HG03354 (cell line): ENCODE measurements around the gene ATRN.

Experiments
- ATAC-seq: cut with Tn5 transposase; IDR thresholded peaks from one replicate; pipeline ENCODE4 v1.9.1; 2021; ENCODE audit warnings: mild to moderate bottlenecking; ENCODE audit not compliant: unreplicated experiment, poor library complexity, severe bottlenecking

ATRN gene

DNA sequence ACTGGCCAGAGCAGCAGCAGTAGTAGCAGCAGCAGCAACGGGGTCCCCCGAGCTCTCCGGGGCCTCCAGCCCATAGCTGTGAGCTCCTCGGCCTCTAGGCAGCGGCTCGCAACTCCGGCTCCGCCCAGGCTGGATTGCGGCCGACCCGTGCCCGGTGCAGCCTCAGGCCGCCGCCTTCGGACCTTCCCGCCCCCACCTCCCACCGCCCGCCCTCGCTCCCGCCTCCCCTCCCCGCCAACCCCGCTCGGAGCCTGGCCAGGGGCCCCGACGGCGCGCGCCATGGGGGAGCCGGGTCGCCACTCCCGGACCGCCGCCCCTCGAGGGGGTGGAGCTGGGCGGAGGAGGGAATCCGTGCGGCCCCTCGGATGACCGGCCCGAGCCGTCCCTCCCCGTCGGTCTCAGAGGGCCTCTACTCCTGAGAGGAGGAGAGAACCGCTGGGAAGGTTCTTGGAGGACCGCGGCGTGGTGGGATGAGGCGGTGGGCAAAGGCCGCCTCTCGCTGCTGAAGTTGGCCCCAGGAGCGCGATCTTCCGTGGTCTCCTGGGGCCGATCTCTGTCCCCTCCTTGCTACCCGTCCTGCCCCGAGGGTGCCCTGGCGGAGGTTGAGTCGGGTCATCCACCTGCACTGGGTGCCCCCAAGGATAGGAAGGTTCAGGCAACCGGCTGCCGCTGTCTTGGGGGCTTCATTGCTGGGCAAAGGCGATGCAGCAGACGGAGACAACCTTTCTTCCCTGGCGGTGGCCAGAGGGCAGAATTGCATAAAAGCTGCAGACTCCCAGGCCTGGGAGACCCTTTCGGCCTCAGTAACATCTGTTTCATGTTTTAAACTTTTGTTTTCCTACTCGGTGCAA, 211.3 kb downstream of the ATRN start, which contains the start of gene ADAM33:
Gene ADAM33, minus strand, starts transcription at position 80 of the 851 bp plus-strand sequence. Its CDS starts 6 bp downstream, at position 74.
- no peak for ATAC-seq

DNA sequence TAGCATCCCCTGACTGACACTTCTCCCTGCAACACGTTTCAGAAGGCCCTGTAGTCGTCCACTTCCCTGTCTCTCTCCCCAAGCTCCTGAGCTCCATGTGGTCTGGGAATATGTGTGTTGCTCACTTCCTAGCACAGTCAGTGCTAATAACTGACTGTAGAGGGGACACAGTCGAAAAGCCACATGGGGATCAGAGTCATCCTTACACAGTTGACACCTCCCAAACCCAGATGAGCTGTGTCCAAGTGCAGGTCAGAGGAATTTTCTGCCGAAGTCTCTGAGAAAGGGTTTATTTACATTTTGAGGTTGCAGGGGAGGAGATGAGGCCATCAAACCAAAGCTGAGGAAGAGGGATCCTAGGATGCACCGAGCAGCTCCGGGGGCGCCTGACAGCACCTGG, 214.5 kb downstream of the ATRN start:
- no peak for ATAC-seq

DNA sequence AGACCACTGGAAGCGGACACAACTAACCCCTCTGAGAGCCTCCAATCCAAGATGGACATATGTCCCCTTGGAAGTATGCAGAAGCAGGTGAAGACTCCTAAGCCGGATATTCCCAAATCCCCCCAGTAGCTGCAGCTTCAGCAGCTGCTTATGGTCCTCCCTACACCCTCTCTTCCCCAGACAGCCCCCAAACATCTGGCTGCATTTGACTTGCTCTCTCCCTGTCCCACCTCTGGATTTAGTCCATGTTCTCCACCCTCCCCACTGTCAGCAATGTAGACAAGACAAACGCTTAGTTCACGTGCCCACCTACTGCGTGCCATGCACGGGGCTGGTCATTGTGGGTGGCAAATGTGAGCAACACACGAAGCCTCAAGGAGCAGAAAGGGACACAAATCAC, 215.6 kb downstream of the ATRN start:
- ATAC-seq = no peak

DNA sequence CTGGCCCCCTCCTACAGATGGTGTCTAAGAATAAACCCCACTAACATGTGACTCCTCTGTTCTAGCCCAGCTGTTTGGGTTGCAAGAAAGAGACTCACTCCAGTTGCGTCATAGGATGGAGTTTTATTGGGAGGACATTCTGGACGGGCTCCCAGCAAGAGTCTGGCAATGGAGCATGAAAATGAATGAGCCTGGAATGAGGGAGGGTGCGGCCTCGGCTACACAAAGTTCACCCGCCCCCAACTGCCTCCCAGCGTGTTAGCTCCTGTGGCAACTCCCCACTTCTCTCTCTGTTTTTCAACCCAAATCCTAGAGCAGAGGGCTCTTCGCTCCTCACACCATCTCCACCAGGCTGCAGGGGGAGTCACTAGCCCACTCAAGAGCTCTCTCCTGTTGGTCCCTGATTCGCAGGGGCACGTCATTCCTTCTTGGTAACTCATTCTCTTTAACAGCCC, 216.1 kb downstream of the ATRN start:
- ATAC-seq = no peak

DNA sequence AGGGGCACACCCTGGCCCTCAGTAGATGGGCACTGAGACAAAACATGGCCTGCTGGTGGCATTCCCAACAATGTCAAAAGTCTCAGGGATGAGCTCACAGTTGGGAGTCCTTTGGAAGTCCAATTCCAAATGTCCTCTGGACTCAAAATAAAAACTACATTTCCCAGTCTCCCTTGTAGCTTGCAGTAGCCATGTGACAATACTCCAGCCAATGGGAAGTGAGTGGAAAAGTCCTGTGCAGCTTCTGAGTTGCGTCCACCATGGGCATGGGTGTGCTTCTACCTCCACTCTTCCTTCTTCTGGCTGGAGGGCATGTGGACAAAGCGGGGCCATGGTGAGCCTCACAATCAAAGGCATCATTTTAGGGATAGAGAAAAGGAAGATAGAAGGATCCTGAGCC, 216.8 kb downstream of the ATRN start:
- ATAC-seq = no peak

DNA sequence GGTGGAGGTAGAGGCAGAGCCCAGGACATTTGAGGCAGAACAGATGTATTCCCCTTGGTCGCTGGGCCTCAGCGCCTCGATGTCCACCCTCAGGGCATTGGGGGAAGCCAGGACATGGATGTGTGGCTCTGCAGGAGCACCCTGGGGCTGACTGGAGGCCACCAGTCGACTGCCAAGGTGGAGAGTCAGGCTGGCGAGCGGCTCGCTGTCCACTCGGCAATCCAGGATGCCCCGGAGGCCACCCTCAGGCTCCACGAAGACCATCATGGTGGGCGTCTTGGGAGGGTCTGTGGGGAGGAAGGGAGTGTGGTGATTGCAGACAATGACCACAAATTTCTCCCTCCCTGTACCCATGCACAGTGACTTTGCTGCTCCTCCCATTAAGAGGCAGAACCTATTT, 219.2 kb downstream of the ATRN start:
- no peak for ATAC-seq

DNA sequence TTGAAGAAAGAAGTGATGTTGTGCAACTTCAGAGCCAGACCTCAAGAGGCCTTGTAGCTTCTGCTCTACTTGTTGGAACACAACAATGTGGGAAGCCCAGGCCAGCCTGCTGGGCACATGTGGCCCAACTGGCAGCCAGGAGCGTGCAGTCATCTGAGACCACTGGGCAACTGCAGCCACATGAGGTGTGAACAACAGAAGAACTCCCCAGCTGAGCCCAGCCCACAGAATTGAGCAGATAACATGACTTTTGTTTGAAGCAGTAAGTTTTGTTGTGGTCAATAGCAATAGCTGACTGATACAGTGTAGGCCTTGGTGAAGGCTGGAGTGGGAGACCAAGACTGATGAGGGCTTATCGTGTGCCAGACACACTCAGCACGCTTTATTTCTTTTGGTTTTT, 219.6 kb downstream of the ATRN start:
- ATAC-seq = no peak

DNA sequence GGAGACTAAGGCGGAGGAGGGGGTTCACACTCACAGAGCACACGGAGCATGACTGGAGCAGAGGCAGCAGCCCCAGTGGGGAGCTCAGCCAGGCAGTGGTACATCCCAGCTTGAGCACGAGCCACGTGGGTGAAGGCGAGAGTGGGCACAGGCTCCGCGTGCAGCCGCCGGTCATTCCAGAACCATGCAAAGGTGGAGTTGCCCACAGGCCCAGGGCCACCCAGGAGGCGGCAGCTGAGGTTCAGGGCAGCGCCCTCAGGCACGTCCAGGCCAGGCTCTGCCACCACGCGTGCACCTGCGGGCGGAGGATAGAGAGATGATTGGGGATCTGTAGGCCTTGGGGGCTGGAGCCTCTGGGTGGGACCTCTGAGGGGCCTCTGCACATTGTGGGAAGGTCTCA, 220.5 kb downstream of the ATRN start:
- no peak for ATAC-seq

DNA sequence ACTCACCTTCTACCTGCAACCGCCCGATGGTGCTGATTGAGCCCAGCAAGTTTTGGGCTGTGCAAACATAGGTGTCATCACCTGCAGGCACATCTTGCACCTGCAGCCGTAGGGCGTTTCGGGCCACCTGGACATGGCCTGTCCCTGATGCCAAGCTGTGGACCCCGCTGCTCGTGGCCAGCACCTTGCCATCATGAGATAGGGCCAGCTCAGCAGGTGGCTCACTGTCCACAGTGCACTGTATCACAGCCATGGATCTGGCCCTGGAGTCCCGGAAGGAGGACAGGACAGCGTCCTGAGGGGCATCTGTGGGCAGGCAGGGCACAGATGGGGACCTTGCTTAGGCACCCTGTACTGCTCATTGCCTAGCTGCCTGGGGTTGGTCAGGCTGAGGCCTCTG, 221.1 kb downstream of the ATRN start:
- ATAC-seq = no peak

DNA sequence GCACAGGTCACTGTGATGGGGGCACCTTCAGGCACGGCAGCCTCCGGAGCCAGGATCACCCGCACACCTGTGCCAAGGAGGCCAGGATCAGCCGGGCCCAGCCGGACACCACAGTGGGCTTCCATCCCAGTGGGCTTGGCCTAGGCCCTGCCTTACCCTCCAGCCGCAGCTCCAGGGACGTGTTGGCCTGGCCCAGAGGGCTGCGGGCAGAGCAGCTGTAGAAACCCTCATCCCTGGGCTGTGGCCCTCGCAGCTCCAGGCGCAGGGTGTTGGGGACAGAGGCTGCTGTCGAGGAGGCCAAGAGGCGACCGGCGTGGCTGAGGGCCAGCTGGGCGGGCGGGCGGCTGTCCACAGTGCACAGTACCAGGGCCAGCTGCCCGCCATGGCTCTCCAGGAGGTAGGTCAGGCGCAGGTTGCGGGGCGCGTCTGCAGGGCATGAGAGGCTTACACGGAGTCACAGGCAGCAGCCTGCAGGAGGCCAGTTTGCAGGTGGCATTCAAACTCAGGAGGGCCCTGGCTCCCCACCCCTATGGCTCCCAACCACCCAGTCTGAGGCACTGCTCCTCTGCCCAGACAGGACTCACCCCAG, 222.0 kb downstream of the ATRN start:
- ATAC-seq = no peak

DNA sequence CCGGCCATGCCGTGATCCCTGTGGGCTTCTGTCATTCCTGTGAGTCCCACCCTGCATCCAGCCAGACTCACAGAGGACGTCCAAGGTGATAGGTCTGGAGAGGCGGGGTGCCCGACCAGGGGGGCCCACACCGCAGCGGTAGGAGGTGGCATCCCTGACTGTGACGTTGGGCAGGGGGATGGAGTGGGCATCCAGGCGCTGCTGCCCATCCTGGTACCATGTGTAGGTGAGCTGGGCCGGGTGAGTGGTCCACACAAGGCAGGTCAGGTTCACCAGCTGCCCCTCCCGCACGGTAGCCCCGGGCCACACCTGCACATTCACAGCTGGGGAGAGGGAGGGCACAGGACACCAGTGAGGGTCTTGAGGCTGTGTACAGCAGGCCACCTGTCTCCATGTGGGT, 222.6 kb downstream of the ATRN start:
- no peak for ATAC-seq

DNA sequence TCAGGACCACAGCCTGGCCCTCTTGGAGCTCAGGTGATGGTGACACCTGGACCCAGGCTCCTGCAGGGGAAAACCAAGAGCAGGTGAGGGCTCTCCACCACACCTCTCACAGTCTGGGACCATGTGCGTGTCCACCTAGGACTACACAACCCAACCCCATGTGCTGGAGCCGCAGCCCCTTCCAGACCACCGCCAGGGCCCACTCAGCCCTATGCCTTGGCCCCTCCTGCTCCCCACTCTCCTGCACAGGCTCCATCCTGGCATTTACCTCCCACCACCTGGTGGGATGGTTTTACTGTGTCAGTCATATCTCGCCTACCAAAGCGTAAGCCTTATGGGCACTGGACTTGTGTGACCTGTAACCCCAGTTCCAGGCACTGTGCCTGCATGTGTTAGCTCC, 224.0 kb downstream of the ATRN start:
- ATAC-seq = no peak

DNA sequence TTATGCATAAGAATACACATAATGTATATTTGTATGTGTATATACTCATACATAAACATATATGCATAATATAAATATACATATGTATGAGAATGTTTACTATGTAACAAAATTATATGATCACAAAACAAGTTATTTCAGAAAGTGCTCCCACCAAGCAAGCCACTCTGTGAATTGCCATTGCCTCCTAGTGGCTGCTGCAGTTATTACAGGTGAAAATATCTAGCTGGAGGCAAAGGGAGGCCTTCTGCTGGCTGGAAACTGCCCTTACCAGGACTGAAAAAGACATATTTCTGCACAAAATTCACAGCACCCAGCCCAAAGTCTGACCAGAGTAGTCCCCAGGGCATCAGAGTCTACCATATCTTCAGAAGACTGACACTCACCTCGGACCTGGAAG, 225.4 kb downstream of the ATRN start:
- ATAC-seq = no peak

DNA sequence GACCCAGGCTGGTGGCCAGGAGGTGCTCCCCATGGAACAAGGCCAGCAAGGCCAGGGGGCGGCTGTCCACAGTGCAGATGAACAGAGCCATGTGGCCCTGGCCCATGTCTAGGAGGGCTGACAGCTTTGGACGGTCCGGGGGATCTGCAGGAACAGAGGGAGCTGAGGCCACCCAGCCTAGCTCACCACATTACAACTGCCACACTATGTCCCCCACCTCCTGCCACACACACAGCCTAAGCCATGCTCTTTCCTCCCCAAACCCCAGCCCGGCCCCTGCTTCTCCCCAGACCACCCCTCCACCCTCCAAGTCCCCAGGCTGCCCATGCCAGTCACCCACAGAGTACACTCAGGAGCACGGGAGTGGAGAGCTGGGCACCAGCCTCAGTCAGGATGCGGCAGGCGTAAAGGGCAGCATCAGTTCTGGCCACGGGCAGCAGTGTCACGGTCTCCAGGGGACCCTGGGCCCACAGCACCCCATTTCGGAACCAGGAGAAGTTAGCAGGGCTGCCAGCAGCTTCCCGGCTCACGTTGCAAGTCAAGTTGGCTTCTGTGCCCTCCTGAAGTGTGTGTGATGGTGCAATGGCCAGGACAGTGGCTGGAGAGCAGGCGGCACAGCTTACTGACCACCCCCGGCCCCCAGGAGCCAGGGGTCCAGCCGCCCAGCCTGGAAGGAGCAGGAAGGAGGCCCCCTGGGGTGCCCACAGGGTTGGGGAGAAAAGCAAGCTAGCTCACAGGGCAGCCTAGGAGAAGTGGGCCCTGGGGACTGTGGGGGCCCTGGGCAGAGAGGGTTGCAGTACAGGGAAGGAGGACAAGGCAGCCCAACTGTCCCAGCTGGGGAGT, 226.1 kb downstream of the ATRN start:
- no peak for ATAC-seq

DNA sequence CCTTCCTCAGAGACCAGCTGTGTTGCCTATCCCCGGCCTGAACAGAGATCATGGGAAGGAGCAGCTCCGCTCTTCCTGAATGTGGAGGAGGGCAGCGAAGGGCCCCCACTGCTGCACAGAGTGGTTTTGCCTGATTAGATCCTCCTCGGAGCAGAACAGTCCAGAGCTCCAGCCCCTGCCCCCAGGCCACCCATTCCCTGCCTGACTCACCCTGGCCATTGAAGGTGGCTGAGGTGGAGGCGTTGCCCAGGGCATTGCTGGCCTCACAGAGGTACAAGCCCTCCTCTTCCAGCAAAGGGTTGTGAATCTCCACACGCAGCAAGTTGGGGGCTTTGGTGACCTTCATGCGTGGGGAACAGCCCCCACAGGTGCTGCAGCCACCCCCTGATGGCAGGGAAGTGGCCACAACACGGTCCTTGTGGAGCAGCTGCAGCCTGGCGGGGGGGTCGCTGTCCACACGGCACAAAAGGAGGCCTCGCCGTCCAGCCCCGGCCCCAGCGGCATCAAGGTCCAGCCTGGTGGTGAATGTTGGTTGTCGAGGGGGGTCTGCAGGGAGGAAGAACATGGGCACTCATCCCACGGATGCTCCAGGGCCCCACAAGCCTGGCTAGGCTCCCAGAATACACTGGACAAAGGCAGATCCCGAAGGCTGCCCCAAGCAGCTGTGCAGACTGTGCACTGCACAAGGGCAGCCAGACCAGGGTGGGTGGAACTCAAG, 226.9 kb downstream of the ATRN start:
- no peak for ATAC-seq

DNA sequence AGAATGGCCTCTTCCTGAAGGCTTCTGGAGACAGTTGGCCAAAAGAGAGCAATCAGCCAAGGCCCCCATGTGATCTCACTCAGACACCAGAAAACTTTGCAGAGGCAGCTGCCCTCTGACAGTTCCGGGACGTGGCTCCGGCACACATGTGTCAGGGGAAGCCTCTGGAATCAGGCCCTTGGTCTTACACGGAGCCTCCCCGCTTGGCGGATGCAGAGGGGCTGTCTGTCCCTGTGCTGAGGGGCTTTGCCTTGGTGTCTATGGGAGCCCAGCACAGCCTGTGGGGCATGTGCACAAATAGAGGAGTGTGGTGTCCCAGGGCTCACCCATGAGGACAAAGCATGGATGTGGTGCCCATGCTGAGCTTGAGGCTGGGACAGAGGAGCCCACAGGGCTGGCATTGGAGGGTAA, 227.8 kb downstream of the ATRN start:
- no peak for ATAC-seq

DNA sequence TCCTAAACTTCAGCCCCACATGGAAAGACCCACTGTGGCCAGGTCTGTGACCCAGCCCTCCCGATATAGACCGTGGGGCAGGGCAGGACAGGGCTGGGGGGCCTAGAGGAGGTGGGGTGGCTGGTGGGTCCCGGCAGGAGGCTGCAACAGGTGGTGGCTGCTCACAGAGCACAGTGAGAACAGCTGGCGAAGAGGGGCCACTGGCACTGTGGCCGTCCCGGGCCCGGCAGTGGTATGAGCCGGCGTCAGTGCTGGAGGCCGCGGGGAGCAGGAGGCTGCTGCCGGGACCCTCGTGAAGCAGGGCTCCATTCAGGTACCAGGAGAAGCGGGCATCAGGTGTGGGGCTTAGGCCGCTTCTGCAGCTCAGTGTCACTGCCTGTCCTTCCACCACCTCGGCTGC, 228.2 kb downstream of the ATRN start:
- ATAC-seq = no peak
